MCF 10A (cell line): ENCODE data around the gene DNM3. TPM values are rescaled to one million over a fixed set of nuclear protein-coding genes. Genes with fewer than 3 reads are reported as not detected.

Source experiments
- BruUV-seq: library from RNA; stranded (reverse); fragments of 400-500 nt; replicated peaks from 2 replicates; lab custom pipeline; 2021; lab: Mats Ljungman, UMichigan
- CTCF ChIA-PET: fragments of 300-600 bp; sonication (Branson Sonifier 250); formaldehyde crosslinking; extraction: SDS; loops from one replicate; lab custom pipeline; 2021; ENCODE audit warnings: antibody characterized with exemption, inconsistent platforms; lab: Yijun Ruan, JAX
- POLR2A ChIA-PET: fragments of 300-600, 350-650 bp; sonication (Branson Sonifier 250); formaldehyde crosslinking; extraction: SDS; loops from one replicate; lab custom pipeline; 2020; ENCODE audit warnings: antibody characterized with exemption, inconsistent platforms; lab: Yijun Ruan, JAX
- DNase-seq: peaks from one replicate; pipeline ENCODE4 v3.0.0-alpha.2; 2018; ENCODE audit not compliant: unreplicated experiment
- H3K27ac Mint-ChIP-seq: one replicate; pipeline ENCODE4 v1.8.0; 2022; ENCODE audit warnings: mild to moderate bottlenecking, low read depth, mixed read lengths; ENCODE audit not compliant: unreplicated experiment
- H3K27me3 Mint-ChIP-seq: one replicate; pipeline ENCODE4 v1.8.0; 2022; ENCODE audit warnings: mixed read lengths; ENCODE audit not compliant: insufficient read depth, unreplicated experiment
- H3K36me3 Mint-ChIP-seq: one replicate; pipeline ENCODE4 v1.8.0; 2022; ENCODE audit warnings: mild to moderate bottlenecking, moderate library complexity, mixed read lengths; ENCODE audit not compliant: insufficient read depth, unreplicated experiment
- H3K4me1 Mint-ChIP-seq: one replicate; pipeline ENCODE4 v1.8.0; 2022; ENCODE audit warnings: mixed read lengths; ENCODE audit not compliant: insufficient read depth, unreplicated experiment
- H3K4me3 Mint-ChIP-seq: one replicate; pipeline ENCODE4 v1.8.0; 2022; ENCODE audit warnings: mild to moderate bottlenecking, moderate library complexity, mixed read lengths; ENCODE audit not compliant: unreplicated experiment
- H3K9me3 Mint-ChIP-seq: one replicate; pipeline ENCODE4 v1.8.0; 2022; ENCODE audit warnings: mixed read lengths; ENCODE audit not compliant: unreplicated experiment
- CTCF ChIP-seq: fragments of 200-600 bp; IDR thresholded peaks from one replicate; pipeline ENCODE4 v1.8.0; 2022; ENCODE audit warnings: antibody characterized with exemption, mild to moderate bottlenecking; ENCODE audit not compliant: unreplicated experiment
- intact Hi-C: fragments of 100-400 bp; cut with micrococcal nuclease; formaldehyde crosslinking; loops from 2 replicates; pipeline ENCODE4 v1.14.1; 2022
- total RNA-seq: library from RNA; stranded (reverse); gene quantifications from 2 replicates; pipeline ENCODE4 v1.2.3, GENCODE V29; 2022

Gene DNM3
- total RNA-seq, 1 experiment from 2014 or later: 0.68 TPM

- Mint-ChIP-seq H3K4me1 (peaks cover 21% of the 10 kb centered on the region), H3K9me3 (peaks cover 8% of the 10 kb centered on the region), H3K36me3 (no peaks in the 10 kb centered on the region), H3K27ac (peak overlapping the region; percentile 50), H3K4me3 (peak overlapping the region; percentile 17), H3K27me3 (no peaks in the 10 kb centered on the region)
- intact Hi-C loops: no loop called here
- ChIA-PET POLR2A (interaction anchor here (0.6 to 1.9 kb wide), 12 partner anchors 10 to 1811 kb away, joined by 3 to 7 read pairs (median 3); no protein-coding TSS in a partner anchor), CTCF (interaction anchor here (0.6 to 3.4 kb wide), 23 partner anchors 9 to 679 kb away, joined by 3 to 34 read pairs (median 4); no protein-coding TSS in a partner anchor)
- no TSS peak for BruUV-seq
- no peak for TF ChIP-seq CTCF
- DNase-seq: peak; percentile 84
These were observed 199.2 kb downstream of the DNM3 start for GRCh38 chr1:172040466-172040865.

GRCh38 chr1:172041102-172041501 is 199.8 kb downstream of the DNM3 start:
- POLR2A ChIA-PET: interaction anchor here (0.7 to 1.6 kb wide), 5 partner anchors 12 to 1810 kb away, joined by 3 to 7 read pairs (median 3); no protein-coding TSS in a partner anchor
- H3K27me3 Mint-ChIP-seq: no peaks in the 10 kb centered on the region
- peaks cover 8% of the 10 kb centered on the region for H3K9me3 Mint-ChIP-seq
- H3K36me3 Mint-ChIP-seq: no peaks in the 10 kb centered on the region
- CTCF ChIA-PET: interaction anchor here (0.7 to 3.4 kb wide), 23 partner anchors 9 to 679 kb away, joined by 3 to 34 read pairs (median 4); no protein-coding TSS in a partner anchor
- no peak for DNase-seq
- peaks cover 21% of the 10 kb centered on the region for H3K4me1 Mint-ChIP-seq
- TF ChIP-seq CTCF: no peak
- H3K27ac Mint-ChIP-seq: peak overlapping the region; percentile 50
- intact Hi-C loops: no loop called here
- no TSS peak for BruUV-seq
- no peak overlapping the region for H3K4me3 Mint-ChIP-seq

DNA sequence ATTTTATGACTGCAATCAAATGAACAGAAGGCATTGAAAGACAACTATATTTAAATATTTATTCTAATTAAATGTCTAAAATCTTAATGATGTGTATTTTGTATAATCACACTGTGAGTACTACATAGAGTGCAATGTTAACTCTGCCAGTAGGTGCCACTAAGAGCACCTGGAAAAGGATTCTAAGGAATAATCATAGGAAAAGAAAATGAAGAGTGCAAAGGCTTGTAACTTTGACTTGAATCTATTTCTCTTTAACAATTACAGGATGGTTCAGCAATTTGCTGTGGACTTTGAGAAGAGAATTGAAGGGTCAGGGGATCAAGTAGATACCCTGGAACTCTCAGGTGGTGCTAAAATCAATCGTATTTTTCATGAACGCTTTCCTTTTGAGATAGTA is 200.4 kb downstream of the DNM3 start:
- Mint-ChIP-seq H3K4me3 (no peak overlapping the region), H3K27me3 (no peaks in the 10 kb centered on the region), H3K4me1 (peaks cover 21% of the 10 kb centered on the region), H3K9me3 (peaks cover 8% of the 10 kb centered on the region), H3K36me3 (no peaks in the 10 kb centered on the region), H3K27ac (no peak overlapping the region)
- intact Hi-C loops: no loop called here
- ChIA-PET CTCF (interaction anchor here (0.7 to 3.4 kb wide), 18 partner anchors 10 to 678 kb away, joined by 3 to 34 read pairs (median 5); no protein-coding TSS in a partner anchor), POLR2A (interaction anchor here (0.6 kb wide), 1 partner anchor 228 kb away, joined by 3 read pairs; no protein-coding TSS in a partner anchor)
- peak; percentile 16 for DNase-seq
- TF ChIP-seq CTCF: peak; percentile 19
- BruUV-seq: no TSS peak

DNA sequence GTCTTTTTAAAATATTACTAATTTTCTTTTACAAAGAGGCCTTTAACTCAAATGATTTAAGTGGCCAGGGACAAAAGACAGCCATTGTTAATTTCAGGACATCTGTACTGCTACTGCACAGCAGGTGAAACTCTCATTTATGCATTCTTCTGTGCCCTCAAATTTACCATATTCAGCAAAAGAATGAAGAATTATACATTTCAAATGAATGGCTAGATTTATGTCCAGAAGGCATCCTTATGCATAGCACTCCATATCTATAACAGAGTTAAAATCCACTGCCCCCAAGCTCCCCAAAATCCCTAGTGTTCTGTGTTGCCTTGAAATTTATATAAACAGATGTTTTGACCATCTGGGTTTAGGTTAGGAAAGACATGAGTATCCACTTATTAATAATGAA is 202.6 kb downstream of the DNM3 start:
- no TSS peak for BruUV-seq
- Mint-ChIP-seq H3K4me1 (peaks cover 21% of the 10 kb centered on the region), H3K9me3 (peaks cover 8% of the 10 kb centered on the region), H3K4me3 (no peak overlapping the region), H3K36me3 (no peaks in the 10 kb centered on the region), H3K27me3 (no peaks in the 10 kb centered on the region), H3K27ac (no peak overlapping the region)
- intact Hi-C loops: no loop called here
- no peak for DNase-seq
- ChIA-PET POLR2A (no interaction called here), CTCF (interaction anchor here (0.7 to 3.0 kb wide), 7 partner anchors 9 to 411 kb away, joined by 3 to 15 read pairs (median 4); no protein-coding TSS in a partner anchor)
- TF ChIP-seq CTCF: no peak
